HG03196 (cell line): ENCODE results near the gene SERPINA4.

Source experiments
- ATAC-seq: cut with Tn5 transposase; IDR thresholded peaks from one replicate; pipeline ENCODE4 v1.9.1; 2021; ENCODE audit not compliant: unreplicated experiment

Gene SERPINA4

GRCh38 chr14:94542811-94543440 lies 18.3 kb upstream of the SERPINA4 start:
- no peak for ATAC-seq

DNA sequence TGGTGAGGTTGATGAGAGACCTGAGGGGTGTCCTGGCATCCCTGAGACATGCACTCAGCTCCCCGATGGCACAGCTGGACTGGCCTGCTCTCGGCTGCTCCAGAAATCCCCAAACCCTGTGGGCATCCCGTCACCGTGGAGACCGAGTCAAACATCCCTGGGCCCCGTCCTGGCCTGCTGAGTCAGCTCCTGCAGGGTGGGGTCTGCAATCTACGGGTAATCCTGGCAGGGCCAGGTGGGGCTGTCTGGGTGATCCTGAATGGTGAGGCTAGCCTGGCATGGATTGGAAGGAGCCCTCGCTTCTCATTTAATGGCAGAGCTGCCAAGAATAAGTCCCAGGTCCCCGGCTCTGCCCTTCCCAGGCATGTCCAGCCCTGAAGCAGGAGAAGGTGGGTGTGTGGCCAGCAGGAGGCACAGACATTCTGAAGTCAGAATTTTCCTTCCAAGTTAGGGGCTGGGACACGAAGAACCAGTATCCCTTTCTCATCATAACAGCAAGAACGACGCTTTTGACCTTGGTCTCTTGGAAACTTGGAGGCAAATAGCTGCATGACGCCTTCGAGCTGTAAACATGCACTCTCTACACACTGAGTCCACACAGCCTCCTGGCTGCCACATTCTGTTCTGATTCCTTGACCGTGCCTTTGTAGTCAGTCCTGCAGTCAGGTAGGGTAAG lies 17.7 kb upstream of the SERPINA4 start:
- no peak for ATAC-seq

- no peak for ATAC-seq
Measured at GRCh38 chr14:94544726-94545125, 16.5 kb upstream of the SERPINA4 start.

- no peak for ATAC-seq
Measured at GRCh38 chr14:94545131-94545841, 16.0 kb upstream of the SERPINA4 start.

DNA sequence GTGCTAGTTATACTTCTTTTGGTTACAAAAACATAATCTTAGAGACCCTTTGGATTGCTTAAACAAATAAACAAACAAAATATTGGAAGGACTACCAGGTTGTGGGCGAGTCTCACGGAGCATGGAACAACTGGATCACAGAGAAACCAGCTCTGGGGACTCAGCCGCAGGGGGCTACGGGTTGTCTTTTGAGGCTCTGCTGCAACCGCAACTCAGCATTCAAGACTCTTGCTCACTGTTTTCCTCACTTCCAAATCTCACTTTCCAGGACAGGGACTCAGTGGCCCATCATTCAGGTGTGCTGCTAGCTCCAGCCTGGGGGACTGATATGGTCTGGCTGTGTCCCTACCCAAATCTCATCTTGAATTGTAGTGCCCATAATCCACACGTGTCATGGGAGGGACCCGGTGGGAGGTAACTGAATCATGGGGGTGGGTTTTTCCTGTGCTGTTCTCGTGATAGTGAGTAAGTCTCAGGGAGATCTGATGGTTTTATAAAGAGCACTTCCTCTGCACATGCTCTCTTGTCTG lies 14.0 kb upstream of the SERPINA4 start:
- no peak for ATAC-seq

GRCh38 chr14:94547726-94548125 lies 13.5 kb upstream of the SERPINA4 start:
- ATAC-seq: no peak

- ATAC-seq: no peak
Measured at GRCh38 chr14:94548131-94548998, 12.9 kb upstream of the SERPINA4 start.

- ATAC-seq: no peak
Measured at GRCh38 chr14:94548999-94549985, 11.9 kb upstream of the SERPINA4 start.

DNA sequence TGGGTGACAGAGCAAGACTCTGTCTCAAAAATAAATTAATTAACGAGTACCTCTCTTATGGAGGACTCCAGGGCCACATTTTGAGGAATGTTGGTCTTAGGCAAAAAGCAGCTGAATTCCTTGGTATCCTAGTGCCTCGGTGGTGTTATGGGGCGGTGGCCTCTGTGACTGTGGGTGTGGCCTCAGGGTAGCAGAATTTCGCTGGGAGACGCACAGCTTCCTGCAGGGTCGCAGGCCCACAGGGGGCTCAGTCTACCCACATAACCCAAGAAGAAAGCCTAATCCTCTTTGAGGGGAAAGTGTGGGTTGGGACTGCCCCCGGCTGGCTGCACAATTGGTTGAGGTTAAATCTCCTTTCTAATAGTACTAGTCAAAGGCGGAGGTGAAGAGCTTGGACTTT lies 11.2 kb upstream of the SERPINA4 start:
- no peak for ATAC-seq

- ATAC-seq: no peak
Measured at GRCh38 chr14:94555991-94556390, 5.3 kb upstream of the SERPINA4 start.

DNA sequence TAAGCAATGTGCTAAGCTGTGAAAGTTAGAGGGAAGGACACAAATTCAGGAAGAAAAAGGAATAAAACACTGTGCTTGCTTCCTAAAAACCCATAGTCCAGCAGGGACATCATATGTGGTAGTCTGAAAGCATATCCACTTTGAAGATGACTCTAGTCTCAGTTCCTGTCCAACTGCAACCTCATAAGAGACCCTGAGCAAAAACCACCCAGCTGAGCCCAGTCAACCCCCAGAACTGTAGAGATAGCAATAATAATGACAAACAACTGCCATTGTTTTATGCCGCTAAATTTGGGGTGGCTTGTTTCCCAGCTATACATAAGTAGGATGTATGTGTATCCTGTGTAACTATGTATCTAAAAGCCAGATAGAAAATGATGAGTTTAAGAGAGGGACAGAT lies 3.9 kb upstream of the SERPINA4 start:
- no peak for ATAC-seq

- ATAC-seq: no peak
Measured at GRCh38 chr14:94558842-94559241, 2.4 kb upstream of the SERPINA4 start.

GRCh38 chr14:94559638-94560290 lies 1.5 kb upstream of the SERPINA4 start:
- ATAC-seq: no peak

DNA sequence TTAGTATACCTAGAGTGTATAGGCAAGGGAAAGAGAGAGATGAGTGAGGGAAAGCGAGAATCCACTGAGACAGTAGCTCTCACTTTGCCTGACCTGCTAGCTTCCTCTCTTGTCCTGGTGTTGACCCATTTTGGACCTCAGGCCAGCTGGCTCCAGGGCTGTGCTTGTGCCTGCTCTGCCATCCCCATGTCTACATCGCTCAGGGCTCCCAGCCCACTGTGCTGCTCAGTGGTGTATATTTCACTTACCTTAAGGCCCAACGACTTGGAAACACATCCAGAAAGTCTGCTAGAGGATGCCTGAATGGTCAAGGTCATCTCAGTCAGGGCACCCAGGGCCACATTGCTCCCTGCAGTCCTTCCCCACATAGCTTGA lies 964 bp upstream of the SERPINA4 start:
- no peak for ATAC-seq

GRCh38 chr14:94561656-94562010 lies 391 bp downstream of the SERPINA4 start:
- ATAC-seq: no peak

DNA sequence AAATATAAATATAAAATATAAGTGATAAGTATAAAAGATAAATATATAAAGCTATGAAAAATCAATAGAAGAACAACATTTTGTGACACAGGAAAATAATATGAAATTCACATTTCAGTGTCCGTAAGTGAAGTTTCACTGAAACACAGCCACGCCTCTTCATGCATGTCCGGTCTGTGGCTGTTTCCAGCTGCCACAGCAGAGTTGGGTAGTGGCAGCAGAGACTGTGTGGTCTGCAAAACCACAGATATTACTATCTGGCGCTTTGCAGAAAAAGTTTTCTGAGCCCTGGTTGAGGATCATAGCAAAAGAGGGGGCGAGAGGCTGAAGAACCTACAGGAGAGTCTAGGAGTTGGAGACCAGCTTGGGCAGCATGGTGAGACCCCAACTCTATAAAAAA lies 780 bp downstream of the SERPINA4 start:
- ATAC-seq: no peak

DNA sequence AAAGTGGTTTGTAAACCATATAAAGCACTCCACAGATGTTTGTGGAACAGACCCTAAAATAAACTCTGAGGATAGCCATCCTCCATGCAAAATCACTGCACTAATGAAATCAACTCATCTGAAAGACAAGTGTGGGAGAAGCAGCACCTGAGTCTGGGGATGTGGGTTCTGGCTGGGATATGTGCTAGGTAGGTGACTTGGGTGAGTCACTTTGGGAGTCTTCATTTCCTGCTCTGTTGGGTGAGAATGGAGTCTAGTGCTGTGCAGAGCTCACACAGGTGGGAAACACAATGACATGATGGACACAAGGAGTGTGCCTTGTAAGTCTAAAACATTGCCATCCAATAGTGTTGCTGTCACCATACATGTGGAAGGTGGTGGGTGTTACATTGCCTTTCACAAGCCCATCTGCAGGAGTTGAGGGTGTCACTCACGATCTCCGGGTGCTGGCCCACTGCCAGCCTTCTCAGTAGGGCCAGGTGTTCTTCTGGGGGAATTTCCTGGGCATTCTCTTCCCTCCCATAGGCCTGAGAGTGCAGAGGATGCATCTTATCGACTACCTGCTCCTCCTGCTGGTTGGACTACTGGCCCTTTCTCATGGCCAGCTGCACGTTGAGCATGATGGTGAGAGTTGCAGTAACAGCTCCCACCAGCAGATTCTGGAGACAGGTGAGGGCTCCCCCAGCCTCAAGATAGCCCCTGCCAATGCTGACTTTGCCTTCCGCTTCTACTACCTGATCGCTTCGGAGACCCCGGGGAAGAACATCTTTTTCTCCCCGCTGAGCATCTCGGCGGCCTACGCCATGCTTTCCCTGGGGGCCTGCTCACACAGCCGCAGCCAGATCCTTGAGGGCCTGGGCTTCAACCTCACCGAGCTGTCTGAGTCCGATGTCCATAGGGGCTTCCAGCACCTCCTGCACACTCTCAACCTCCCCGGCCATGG lies 2.0 kb downstream of the SERPINA4 start:
- no peak for ATAC-seq

DNA sequence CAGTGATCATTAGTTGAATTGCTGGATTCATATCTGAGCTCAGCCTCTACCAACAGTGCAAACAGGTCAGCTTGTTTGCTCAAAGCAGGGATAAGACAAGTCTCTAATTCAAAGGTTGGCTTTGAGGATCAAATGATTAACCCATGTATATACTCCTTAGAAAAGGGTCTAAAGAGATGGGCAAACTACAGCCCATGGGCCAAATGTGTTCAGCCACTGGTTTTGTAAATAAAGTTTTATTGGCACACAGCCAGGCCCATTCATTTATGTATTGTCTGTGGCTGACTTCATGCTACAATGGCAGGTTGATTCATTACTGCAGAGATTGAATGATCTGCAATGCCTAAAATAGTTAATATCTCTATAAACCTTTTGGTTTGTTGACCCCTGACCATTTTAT lies 3.1 kb downstream of the SERPINA4 start:
- no peak for ATAC-seq
